Activated CD4-positive, alpha-beta T cell treated with anti-CD3 and anti-CD28 coated beads, Interleukin-2, amount 10 ng/mL, durations not matched to agents 7 days and 5 days (primary cell): ENCODE data around the gene FOXO3B. TPM values are rescaled to one million over a fixed set of nuclear protein-coding genes. Genes with fewer than 3 reads are reported as not detected.
"Not testable (repeated sequence)": the region's sequence is repeated elsewhere in the genome, so short reads cannot be mapped to it uniquely, and the experiment has no call there.

ENCODE experiments used
- CTCF ChIA-PET: fragments of 350-600 bp; sonication (Branson Sonifier 250); formaldehyde crosslinking; loops from one replicate; lab custom pipeline; 2021; ENCODE audit warnings: antibody characterized with exemption; lab: Charles Lee
- POLR2A ChIA-PET: fragments of 350-600 bp; sonication (Branson Sonifier 250); formaldehyde crosslinking; loops from one replicate; lab custom pipeline; 2021; ENCODE audit warnings: antibody characterized with exemption; lab: Charles Lee
- DNase-seq: peaks from one replicate; pipeline ENCODE4 v3.0.0-alpha.2; 2020
- H3K27ac Mint-ChIP-seq: one replicate; pipeline ENCODE4 v1.8.0; 2021; ENCODE audit warnings: mild to moderate bottlenecking, moderate library complexity, mixed read lengths
- H3K27me3 Mint-ChIP-seq: one replicate; pipeline ENCODE4 v1.8.0; 2021; ENCODE audit warnings: mixed read lengths
- H3K36me3 Mint-ChIP-seq: one replicate; pipeline ENCODE4 v1.8.0; 2021; ENCODE audit warnings: low read depth, mixed read lengths
- H3K4me1 Mint-ChIP-seq: one replicate; pipeline ENCODE4 v1.8.0; 2021; ENCODE audit warnings: mixed read lengths
- H3K4me3 Mint-ChIP-seq: one replicate; pipeline ENCODE4 v1.8.0; 2021; ENCODE audit warnings: mild to moderate bottlenecking, moderate library complexity, mixed read lengths
- H3K9me3 Mint-ChIP-seq: one replicate; pipeline ENCODE4 v1.8.0; 2021; ENCODE audit warnings: mixed read lengths
- total RNA-seq, 2 experiments: library from RNA; stranded (reverse); gene quantifications; one replicate each; pipeline ENCODE4 v1.2.3, GENCODE V29; 2021

The FOXO3B gene
- total RNA-seq, 2 experiments from 2014 or later = 3.1 to 3.2 TPM

- POLR2A ChIA-PET, H3K4me1 Mint-ChIP-seq, H3K4me3 Mint-ChIP-seq, H3K27ac Mint-ChIP-seq, H3K27me3 Mint-ChIP-seq, H3K9me3 Mint-ChIP-seq, DNase-seq, CTCF ChIA-PET: not testable (repeated sequence)
- H3K36me3 Mint-ChIP-seq = peaks cover 23% of the 10 kb centered on the region
Observed at GRCh38 chr17:18677381-18677780, 4.7 kb downstream of the FOXO3B start.

GRCh38 chr17:18676928-18677327 is 5.2 kb downstream of the FOXO3B start:
- H3K9me3 Mint-ChIP-seq, DNase-seq, CTCF ChIA-PET, H3K27me3 Mint-ChIP-seq, H3K27ac Mint-ChIP-seq, POLR2A ChIA-PET, H3K4me1 Mint-ChIP-seq, H3K4me3 Mint-ChIP-seq: not testable (repeated sequence)
- peaks cover 25% of the 10 kb centered on the region for H3K36me3 Mint-ChIP-seq

GRCh38 chr17:18672395-18673227 is 9.5 kb downstream of the FOXO3B start:
- Mint-ChIP-seq H3K9me3 (peaks cover 13% of the 10 kb centered on the region), H3K36me3 (peaks cover 41% of the 10 kb centered on the region)
- H3K27ac Mint-ChIP-seq, CTCF ChIA-PET, H3K4me3 Mint-ChIP-seq, POLR2A ChIA-PET, DNase-seq, H3K4me1 Mint-ChIP-seq, H3K27me3 Mint-ChIP-seq: not testable (repeated sequence)

GRCh38 chr17:18668625-18669024 is 13.5 kb downstream of the FOXO3B start:
- POLR2A ChIA-PET, H3K27me3 Mint-ChIP-seq, DNase-seq, CTCF ChIA-PET, H3K4me1 Mint-ChIP-seq, H3K4me3 Mint-ChIP-seq, H3K27ac Mint-ChIP-seq: not testable (repeated sequence)
- H3K36me3 Mint-ChIP-seq = peaks cover 31% of the 10 kb centered on the region
- H3K9me3 Mint-ChIP-seq = peaks cover 10% of the 10 kb centered on the region

- H3K4me3 Mint-ChIP-seq, H3K4me1 Mint-ChIP-seq, DNase-seq, POLR2A ChIA-PET, H3K27me3 Mint-ChIP-seq, H3K27ac Mint-ChIP-seq, CTCF ChIA-PET: not testable (repeated sequence)
- peaks cover 18% of the 10 kb centered on the region for H3K9me3 Mint-ChIP-seq
- peaks cover 26% of the 10 kb centered on the region for H3K36me3 Mint-ChIP-seq
Observed at GRCh38 chr17:18667535-18667934, 14.6 kb downstream of the FOXO3B start.

- H3K27ac Mint-ChIP-seq, DNase-seq, POLR2A ChIA-PET, H3K27me3 Mint-ChIP-seq, CTCF ChIA-PET, H3K4me1 Mint-ChIP-seq, H3K4me3 Mint-ChIP-seq: not testable (repeated sequence)
- peaks cover 24% of the 10 kb centered on the region for H3K36me3 Mint-ChIP-seq
- H3K9me3 Mint-ChIP-seq = peaks cover 23% of the 10 kb centered on the region
Observed at GRCh38 chr17:18666326-18666725, 15.8 kb downstream of the FOXO3B start.

GRCh38 chr17:18661924-18662624 is 20.0 kb downstream of the FOXO3B start:
- POLR2A ChIA-PET, H3K4me3 Mint-ChIP-seq, H3K27me3 Mint-ChIP-seq, H3K27ac Mint-ChIP-seq, H3K36me3 Mint-ChIP-seq, DNase-seq, H3K4me1 Mint-ChIP-seq, CTCF ChIA-PET: not testable (repeated sequence)
- H3K9me3 Mint-ChIP-seq = peaks cover 19% of the 10 kb centered on the region

GRCh38 chr17:18650094-18650493 is 32.0 kb downstream of the FOXO3B start:
- POLR2A ChIA-PET, H3K27me3 Mint-ChIP-seq, CTCF ChIA-PET: not testable (repeated sequence)

GRCh38 chr17:18644291-18644690 is 37.8 kb downstream of the FOXO3B start, which contains the start of gene TBC1D28:
TSS of gene TBC1D28 (minus strand) at chr17:18644391. CDS start at chr17:18641352, 3,039 bp downstream.
- DNase-seq, CTCF ChIA-PET, H3K36me3 Mint-ChIP-seq, H3K27ac Mint-ChIP-seq, H3K9me3 Mint-ChIP-seq, POLR2A ChIA-PET, H3K27me3 Mint-ChIP-seq, H3K4me3 Mint-ChIP-seq, H3K4me1 Mint-ChIP-seq: not testable (repeated sequence)

More at GRCh38 chr17:18650094-18650493, 32.0 kb downstream of the FOXO3B start:
- DNase-seq, H3K27ac Mint-ChIP-seq, H3K4me1 Mint-ChIP-seq, H3K4me3 Mint-ChIP-seq, H3K36me3 Mint-ChIP-seq, H3K9me3 Mint-ChIP-seq: not testable (repeated sequence)

GRCh38 chr17:18643124-18643523 is 39.0 kb downstream of the FOXO3B start:
- POLR2A ChIA-PET, H3K4me1 Mint-ChIP-seq, H3K4me3 Mint-ChIP-seq, H3K27ac Mint-ChIP-seq, H3K27me3 Mint-ChIP-seq, H3K36me3 Mint-ChIP-seq, H3K9me3 Mint-ChIP-seq, DNase-seq, CTCF ChIA-PET: not testable (repeated sequence)

- CTCF ChIA-PET = interaction anchor here (1.2 kb wide), 1 partner anchor 13 kb away, joined by 4 read pairs; no protein-coding TSS in a partner anchor
- H3K27ac Mint-ChIP-seq, H3K4me1 Mint-ChIP-seq, POLR2A ChIA-PET, H3K4me3 Mint-ChIP-seq, DNase-seq, H3K9me3 Mint-ChIP-seq, H3K36me3 Mint-ChIP-seq: not testable (repeated sequence)
- peaks cover 20% of the 10 kb centered on the region for H3K27me3 Mint-ChIP-seq
Observed at GRCh38 chr17:18638357-18638756, 43.8 kb downstream of the FOXO3B start.

- peaks cover 20% of the 10 kb centered on the region for H3K27me3 Mint-ChIP-seq
- H3K9me3 Mint-ChIP-seq, H3K4me1 Mint-ChIP-seq, DNase-seq, H3K36me3 Mint-ChIP-seq, H3K27ac Mint-ChIP-seq, POLR2A ChIA-PET, CTCF ChIA-PET, H3K4me3 Mint-ChIP-seq: not testable (repeated sequence)
Observed at GRCh38 chr17:18636237-18636636, 45.9 kb downstream of the FOXO3B start.

- H3K4me1 Mint-ChIP-seq, CTCF ChIA-PET, H3K36me3 Mint-ChIP-seq, POLR2A ChIA-PET, DNase-seq, H3K4me3 Mint-ChIP-seq, H3K9me3 Mint-ChIP-seq, H3K27ac Mint-ChIP-seq: not testable (repeated sequence)
- H3K27me3 Mint-ChIP-seq = peaks cover 20% of the 10 kb centered on the region
Observed at GRCh38 chr17:18635773-18636172, 46.3 kb downstream of the FOXO3B start.
